HCT116 (cell line): ENCODE measurements around the gene ABLIM1. TPM values are rescaled to one million over a fixed set of nuclear protein-coding genes. Genes with fewer than 3 reads are reported as not detected.
A peak's percentile ranks its signal among the peaks of the same experiment; 100 is the strongest.

Experiments
- ATAC-seq: fragments of 200-7000 bp; cut with Tn5 transposase; 2 replicates; pipeline ENCODE4 v1.9.1; 2020; ENCODE audit warnings: mild to moderate bottlenecking, moderate library complexity
- BruUV-seq: library from RNA; stranded (reverse); fragments of 400-500 nt; replicated peaks from 2 replicates; lab custom pipeline; 2021; lab: Mats Ljungman, UMichigan
- CTCF ChIA-PET: fragments of 300-600 bp; sonication (Branson Sonifier 250); formaldehyde crosslinking; loops from one replicate; lab custom pipeline; 2021; ENCODE audit warnings: antibody characterized with exemption; lab: Charles Lee
- POLR2A ChIA-PET: fragments of 300-600, 350-600 bp; sonication (Branson Sonifier 250); formaldehyde crosslinking; loops from one replicate; lab custom pipeline; 2021; ENCODE audit warnings: antibody characterized with exemption; lab: Charles Lee
- RAD21 ChIA-PET, 2 experiments: fragments of 300-600 bp; sonication (Branson Sonifier 250); formaldehyde crosslinking; loops; one replicate each; lab custom pipeline; 2023; ENCODE audit warnings: low total read pairs in 2 of 2; ENCODE audit not compliant: uncharacterized antibody in 2 of 2, unreplicated experiment in 2 of 2, low non-redundant PET in 1 of 2; lab: Charles Lee
- DNase-seq: peaks from one replicate; pipeline ENCODE4 v3.0.0-alpha.2; 2010; ENCODE audit warnings: low read depth, low spot score
- H2AFZ ChIP-seq: fragments of 200-600 bp; shearing (Covaris generic), sonication (generic); 2 replicates; pipeline ENCODE4 v1.6.1; 2017; ENCODE audit warnings: low read depth, mixed run types, mixed read lengths, antibody characterized with exemption, low read length; ENCODE audit not compliant: poor library complexity, severe bottlenecking
- H3K27ac ChIP-seq: 2 replicates; pipeline ENCODE4 v1.5.1; 2012; ENCODE audit warnings: low read depth, low read length
- H3K27me3 ChIP-seq: fragments of 200-600 bp; sonication (generic); 2 replicates; pipeline ENCODE4 v1.6.1; 2016; ENCODE audit warnings: mixed run types, low read length, mixed read lengths; ENCODE audit not compliant: insufficient read depth
- H3K36me3 ChIP-seq, 2 experiments: fragments of 200-500 bp in 1 of 2; fragments of 200-600 bp in 1 of 2; sonication (Bioruptor generic) in 1 of 2; sonication (generic) in 1 of 2; 2 replicates each; pipeline versions ENCODE4 v1.5.1 to v1.6.1; 2014 to 2016; ENCODE audit warnings: low read length in 2 of 2, inconsistent platforms in 1 of 2, mixed read lengths in 1 of 2, mixed run types in 1 of 2; ENCODE audit not compliant: insufficient read depth in 2 of 2, control insufficient read depth in 1 of 2
- H3K4me1 ChIP-seq, 2 experiments: fragments of 200-600 bp in 1 of 2; sonication (generic) in 1 of 2; 2 replicates each; pipeline versions ENCODE4 v1.5.1 to v1.6.1; 2012 to 2017; ENCODE audit warnings: low read length in 2 of 2, inconsistent platforms in 1 of 2, mild to moderate bottlenecking in 1 of 2, mixed read lengths in 1 of 2, mixed run types in 1 of 2, moderate library complexity in 1 of 2; ENCODE audit not compliant: insufficient read depth in 2 of 2, control insufficient read depth in 1 of 2
- H3K4me2 ChIP-seq: fragments of 200-600 bp; sonication (generic); 2 replicates; pipeline ENCODE4 v1.6.1; 2017; ENCODE audit warnings: mixed run types, low read length, mixed read lengths
- H3K4me3 ChIP-seq, 2 experiments: fragments of 200-600 bp in 1 of 2; sonication (generic) in 1 of 2; replicated peaks in 1 of 2; 2 replicates each; pipeline ENCODE4 v1.5.1; 2011 to 2016; ENCODE audit warnings: low read length in 2 of 2, control low read depth in 1 of 2, low read depth in 1 of 2, mild to moderate bottlenecking in 1 of 2, mixed read lengths in 1 of 2, mixed run types in 1 of 2
- H3K79me2 ChIP-seq: fragments of 200-600 bp; sonication (generic); 2 replicates; pipeline ENCODE4 v1.6.1; 2017; ENCODE audit warnings: mild to moderate bottlenecking, mixed run types, low read length, moderate library complexity, mixed read lengths; ENCODE audit not compliant: insufficient read depth
- H3K9ac ChIP-seq: fragments of 200-600 bp; sonication (generic); 2 replicates; pipeline ENCODE4 v1.6.1; 2016; ENCODE audit warnings: low read length, mixed read lengths
- H3K9me2 ChIP-seq: fragments of 200-600 bp; sonication (generic), shearing (Covaris generic); 2 replicates; pipeline ENCODE4 v1.6.1; 2017; ENCODE audit warnings: mixed run types, mild to moderate bottlenecking, moderate library complexity; ENCODE audit not compliant: insufficient read depth
- H3K9me3 ChIP-seq, 2 experiments: fragments of 200-500 bp in 1 of 2; fragments of 200-600 bp in 1 of 2; sonication (Bioruptor generic) in 1 of 2; sonication (generic) in 1 of 2; 2 replicates each; pipeline ENCODE4 v1.6.1; 2014 to 2017; ENCODE audit warnings: low read length in 2 of 2, mixed read lengths in 2 of 2, inconsistent platforms in 1 of 2, low read depth in 1 of 2, mild to moderate bottlenecking in 1 of 2, mixed run types in 1 of 2, moderate library complexity in 1 of 2; ENCODE audit not compliant: control insufficient read depth in 1 of 2, insufficient read depth in 1 of 2
- H4K20me1 ChIP-seq: fragments of 200-600 bp; sonication (generic), shearing (Covaris generic); 2 replicates; pipeline ENCODE4 v1.6.1; 2017; ENCODE audit warnings: mixed run types, mild to moderate bottlenecking, moderate library complexity; ENCODE audit not compliant: insufficient read depth
- ELF1 ChIP-seq: IDR thresholded peaks from 2 replicates; pipeline ENCODE4 v1.6.1; 2012; ENCODE audit warnings: low read depth, borderline replicate concordance
- POLR2A ChIP-seq: IDR thresholded peaks from 2 replicates; pipeline ENCODE4 v1.7.0; 2011; ENCODE audit warnings: borderline replicate concordance; ENCODE audit not compliant: insufficient read depth, insufficient read length; ENCODE audit errors: extremely low read depth
- intact Hi-C: fragments of 100-400 bp; cut with micrococcal nuclease; formaldehyde crosslinking; loops from 2 replicates; pipeline ENCODE4 v1.10.0; 2022
- total RNA-seq: library from RNA; stranded (reverse); gene quantifications from one replicate; pipeline ENCODE4 v1.2.1, GENCODE V29; 2021; ENCODE audit not compliant: unreplicated experiment
- TF ChIP-seq, protein P1 (sequence below): IDR thresholded peaks from 2 replicates; pipeline ENCODE4 v1.6.1; 2012; ENCODE audit warnings: low read depth

The ABLIM1 gene
- total RNA-seq, 1 experiment from 2014 or later: 96.2 TPM

DNA sequence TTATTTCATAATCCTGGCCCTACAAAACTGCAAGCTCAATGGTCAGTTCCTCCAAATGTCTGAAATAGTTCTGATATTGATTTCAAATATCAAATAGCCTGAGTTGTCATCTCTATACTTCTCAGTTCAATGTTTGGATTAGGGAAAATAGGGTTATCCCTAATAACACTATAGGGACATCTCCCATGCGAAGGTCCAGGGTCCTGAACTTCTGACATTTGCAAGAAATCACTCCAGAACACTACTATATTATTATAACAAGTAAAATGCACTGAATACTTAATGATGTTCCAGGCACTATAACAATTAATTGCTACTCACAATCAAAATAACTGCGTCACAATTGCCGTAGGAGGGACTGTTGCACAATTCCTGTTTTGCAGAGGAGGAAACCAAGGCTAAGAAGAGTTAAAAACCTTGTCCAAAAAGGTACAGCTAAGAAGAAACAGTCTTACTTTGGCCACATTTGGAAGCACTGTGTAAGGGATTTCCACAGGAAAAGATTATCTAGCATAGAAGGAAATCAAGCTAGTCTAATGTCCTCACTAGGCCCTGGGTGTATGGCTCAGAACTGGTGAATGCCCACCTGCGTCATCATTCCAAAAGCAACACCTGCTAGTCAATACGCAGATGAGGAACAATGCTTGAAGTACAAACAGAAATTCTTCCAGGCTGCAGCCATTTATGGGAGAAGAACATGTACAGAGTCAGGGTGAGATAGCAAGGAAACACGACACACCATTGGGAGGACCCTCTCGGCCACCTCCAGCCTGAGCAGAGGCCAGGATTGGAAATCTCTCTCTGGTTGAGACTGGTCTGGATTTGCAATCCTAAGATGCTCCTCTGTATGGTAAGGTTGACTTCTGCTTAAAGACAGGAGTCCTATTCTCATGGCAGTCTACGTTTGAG lies 48.3 kb downstream of the ABLIM1 start:
- H3K4me3 ChIP-seq: no peak overlapping the region
- H3K79me2 ChIP-seq: no peaks in the 10 kb centered on the region
- no peaks in the 10 kb centered on the region for H3K9me2 ChIP-seq
- POLR2A ChIA-PET: no interaction called here
- H3K9me3 ChIP-seq: no peaks in the 10 kb centered on the region
- no peak overlapping the region for H2AFZ ChIP-seq
- CTCF ChIA-PET: no interaction called here
- no peak overlapping the region for H3K9ac ChIP-seq
- DNase-seq (no peak), ATAC-seq (no peak)
- no peaks in the 10 kb centered on the region for H4K20me1 ChIP-seq
- no TSS peak for BruUV-seq
- TF ChIP-seq, protein P1, sequence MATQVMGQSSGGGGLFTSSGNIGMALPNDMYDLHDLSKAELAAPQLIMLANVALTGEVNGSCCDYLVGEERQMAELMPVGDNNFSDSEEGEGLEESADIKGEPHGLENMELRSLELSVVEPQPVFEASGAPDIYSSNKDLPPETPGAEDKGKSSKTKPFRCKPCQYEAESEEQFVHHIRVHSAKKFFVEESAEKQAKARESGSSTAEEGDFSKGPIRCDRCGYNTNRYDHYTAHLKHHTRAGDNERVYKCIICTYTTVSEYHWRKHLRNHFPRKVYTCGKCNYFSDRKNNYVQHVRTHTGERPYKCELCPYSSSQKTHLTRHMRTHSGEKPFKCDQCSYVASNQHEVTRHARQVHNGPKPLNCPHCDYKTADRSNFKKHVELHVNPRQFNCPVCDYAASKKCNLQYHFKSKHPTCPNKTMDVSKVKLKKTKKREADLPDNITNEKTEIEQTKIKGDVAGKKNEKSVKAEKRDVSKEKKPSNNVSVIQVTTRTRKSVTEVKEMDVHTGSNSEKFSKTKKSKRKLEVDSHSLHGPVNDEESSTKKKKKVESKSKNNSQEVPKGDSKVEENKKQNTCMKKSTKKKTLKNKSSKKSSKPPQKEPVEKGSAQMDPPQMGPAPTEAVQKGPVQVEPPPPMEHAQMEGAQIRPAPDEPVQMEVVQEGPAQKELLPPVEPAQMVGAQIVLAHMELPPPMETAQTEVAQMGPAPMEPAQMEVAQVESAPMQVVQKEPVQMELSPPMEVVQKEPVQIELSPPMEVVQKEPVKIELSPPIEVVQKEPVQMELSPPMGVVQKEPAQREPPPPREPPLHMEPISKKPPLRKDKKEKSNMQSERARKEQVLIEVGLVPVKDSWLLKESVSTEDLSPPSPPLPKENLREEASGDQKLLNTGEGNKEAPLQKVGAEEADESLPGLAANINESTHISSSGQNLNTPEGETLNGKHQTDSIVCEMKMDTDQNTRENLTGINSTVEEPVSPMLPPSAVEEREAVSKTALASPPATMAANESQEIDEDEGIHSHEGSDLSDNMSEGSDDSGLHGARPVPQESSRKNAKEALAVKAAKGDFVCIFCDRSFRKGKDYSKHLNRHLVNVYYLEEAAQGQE: peak; percentile 13; the same call in 1 of the 2 replicates
- TF ChIP-seq POLR2A (no peak), ELF1 (no peak)
- H3K27me3 ChIP-seq: no peaks in the 10 kb centered on the region
- no peak overlapping the region for H3K4me2 ChIP-seq
- no peaks in the 10 kb centered on the region for H3K36me3 ChIP-seq
- H3K4me1 ChIP-seq: peaks cover 11 to 18% of the 10 kb centered on the region in 2 experiments; a peak in 3 of 4 replicates
- no peak overlapping the region for H3K27ac ChIP-seq
- intact Hi-C loops: no loop called here
- RAD21 ChIA-PET: no interaction called here
